HG03045 (cell line): ENCODE data around the gene UGT1A4.

ENCODE experiments used
- ATAC-seq: cut with Tn5 transposase; IDR thresholded peaks from one replicate; pipeline ENCODE4 v1.9.1; 2021; ENCODE audit warnings: mild to moderate bottlenecking, moderate library complexity; ENCODE audit not compliant: unreplicated experiment

Gene UGT1A4

DNA sequence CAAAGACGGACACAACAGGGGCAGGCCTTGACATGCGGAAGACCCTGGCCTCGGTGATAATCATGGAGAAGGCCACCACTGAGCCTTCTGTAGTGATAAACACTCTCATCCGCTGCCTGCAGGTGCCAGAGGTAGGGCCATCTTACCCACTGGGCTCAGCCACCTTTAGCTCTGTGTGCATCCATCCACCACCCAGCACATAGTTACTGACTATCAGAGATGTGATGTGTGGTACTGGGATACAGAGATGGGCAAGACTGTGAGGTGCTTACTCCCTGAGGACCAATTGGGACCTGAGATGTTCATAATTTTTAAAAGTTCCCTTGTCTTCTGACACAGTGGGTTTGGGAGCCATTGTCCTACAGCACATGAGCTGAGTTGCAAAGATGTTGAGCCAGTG, 61.2 kb downstream of the UGT1A4 start:
- no peak for ATAC-seq

DNA sequence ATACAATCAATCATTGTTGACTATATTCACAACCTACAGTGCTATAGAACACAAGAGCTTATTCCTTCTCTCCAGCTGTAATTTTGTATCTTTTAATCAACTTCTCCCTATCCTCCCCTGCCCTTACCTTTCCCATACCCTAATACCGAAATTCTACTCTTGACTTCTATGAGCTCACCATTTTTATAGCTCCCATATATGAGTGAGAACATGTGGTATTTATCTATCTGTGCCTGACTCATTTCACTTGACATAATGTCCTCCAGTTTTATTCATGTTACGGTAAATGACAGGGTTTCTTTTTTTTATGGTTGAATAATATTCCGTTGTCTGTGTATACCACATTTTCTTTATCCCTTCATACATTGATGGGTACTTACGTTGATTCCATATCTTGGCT, 62.2 kb downstream of the UGT1A4 start:
- no peak for ATAC-seq

DNA sequence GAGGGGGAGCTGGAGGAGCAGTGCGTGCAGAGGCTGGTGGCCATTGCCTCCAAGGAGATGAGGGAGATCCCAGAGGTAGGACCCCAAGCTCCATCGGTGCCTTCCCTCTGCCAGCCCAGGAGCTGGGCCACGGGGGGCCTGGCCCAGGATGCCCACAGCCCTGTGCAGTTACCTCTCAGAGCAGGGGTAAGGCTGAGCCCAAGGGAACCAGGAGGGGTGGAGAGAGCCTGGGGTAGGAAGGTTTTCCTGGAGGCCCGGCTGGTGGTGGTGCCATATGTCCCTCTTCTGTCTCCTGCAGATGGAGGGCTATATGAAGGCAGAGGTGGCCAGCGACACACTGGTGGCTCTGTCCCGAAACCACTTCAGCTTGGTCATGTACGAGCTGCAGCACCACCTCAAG, 71.0 kb downstream of the UGT1A4 start:
- no peak for ATAC-seq

DNA sequence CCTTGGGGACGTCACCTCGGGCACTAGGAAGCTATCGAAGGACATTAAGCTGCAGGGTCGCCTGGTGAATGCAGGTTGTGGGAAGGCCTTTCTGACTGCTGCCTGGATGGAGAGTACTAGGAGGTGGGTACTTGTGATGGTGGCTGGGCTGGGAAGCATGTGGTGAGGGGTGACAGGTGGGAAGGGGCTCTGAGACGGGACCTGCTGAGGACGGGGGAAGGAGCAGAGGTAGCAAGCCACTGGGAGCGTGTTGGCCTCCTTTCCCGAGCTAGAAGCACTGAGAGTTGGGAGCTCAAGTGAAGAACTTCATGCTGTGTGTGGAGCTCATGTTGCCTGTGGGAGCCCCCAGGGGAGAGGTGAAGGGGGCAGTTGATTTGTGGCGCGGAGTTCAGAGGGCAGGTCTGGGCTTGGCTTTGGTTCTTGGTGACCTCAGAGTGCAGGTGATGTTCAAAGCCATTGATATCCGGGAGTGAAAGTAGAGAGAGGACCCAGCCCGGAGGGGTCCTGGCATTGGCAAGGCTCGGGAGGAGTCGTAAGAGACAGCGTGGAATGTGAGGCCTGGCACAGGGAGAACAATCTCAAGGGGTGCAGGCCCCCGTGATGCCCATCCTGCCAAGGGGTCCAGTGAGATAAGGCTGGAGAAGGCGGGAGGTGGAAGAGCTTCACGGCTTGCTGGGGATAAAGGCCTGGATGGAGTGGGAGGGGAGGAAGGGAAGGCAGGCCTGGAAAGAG, 72.8 kb downstream of the UGT1A4 start:
- ATAC-seq, result no peak

DNA sequence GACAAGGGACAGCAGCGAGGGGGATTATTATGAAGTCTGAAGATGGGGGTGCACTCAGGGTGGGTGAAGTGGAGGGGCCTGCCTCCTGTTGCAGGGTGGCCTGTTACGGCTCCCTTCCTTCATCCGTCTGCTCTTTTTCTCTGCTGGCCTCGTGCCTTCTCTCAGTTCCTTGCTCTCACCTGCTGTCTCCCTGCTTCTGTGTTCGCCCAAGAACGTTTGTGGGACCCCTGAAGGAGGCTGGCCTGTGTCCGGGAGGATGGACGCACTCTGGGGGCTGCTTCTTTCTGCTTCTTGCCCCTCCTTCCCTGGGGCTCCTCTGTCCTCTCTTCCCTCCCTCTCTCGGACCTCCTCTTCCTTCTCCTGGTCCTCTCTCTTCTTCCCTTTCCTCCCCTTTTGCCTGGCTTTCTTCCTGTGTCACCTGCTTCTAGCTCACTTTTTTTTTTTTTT, 73.4 kb downstream of the UGT1A4 start:
- ATAC-seq, result no peak

DNA sequence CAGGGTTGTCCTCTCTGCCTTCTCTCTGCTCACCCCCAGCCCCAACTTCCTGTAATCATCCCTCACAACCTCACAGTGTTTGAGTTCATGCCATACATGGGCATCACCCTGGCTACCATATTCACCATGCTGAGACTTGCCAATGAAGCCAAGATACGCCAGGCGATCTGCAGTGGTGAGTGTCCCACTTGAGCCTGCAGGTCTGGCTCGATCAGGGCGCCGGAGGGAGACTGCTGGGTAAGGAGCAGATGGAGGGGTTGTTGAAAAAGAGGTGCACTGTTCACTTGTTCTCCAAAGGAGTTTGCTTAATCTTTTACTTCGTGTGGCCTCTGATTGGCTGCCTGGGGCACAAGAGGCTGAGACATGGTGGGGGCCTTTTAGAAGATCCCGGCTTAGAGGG, 74.2 kb downstream of the UGT1A4 start:
- ATAC-seq, result no peak

DNA sequence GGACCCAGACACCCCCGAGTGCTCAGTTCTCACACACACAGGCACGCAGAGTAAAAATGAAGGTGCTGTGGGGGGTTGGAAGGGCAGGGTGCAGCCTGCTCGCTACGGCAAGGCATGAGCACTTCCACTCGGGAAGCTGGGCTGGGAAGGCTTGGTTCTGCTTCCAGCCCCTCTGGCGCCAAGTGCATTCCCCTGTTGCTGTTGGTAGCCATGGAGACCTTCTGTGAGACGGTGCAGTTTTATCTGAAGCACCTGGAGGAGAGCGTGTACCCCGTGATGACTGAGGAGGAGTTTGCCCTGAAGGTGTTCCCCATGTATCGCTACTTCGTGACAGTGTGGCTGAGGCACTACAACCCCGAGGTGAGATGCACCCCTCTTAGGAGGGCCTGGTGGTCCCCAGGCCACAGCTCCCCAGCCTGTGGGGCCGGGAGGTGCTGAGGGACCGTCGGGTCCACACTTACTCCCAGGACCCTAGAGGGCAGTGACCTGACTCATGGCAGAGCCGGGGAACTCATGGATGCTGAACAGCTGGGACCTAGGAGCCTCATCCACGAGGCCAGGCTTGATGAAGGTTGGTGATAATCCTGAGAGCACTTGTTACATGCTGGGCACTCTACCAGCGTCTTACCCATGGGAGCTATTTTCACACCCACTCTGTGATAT, 75.1 kb downstream of the UGT1A4 start:
- ATAC-seq, result no peak

DNA sequence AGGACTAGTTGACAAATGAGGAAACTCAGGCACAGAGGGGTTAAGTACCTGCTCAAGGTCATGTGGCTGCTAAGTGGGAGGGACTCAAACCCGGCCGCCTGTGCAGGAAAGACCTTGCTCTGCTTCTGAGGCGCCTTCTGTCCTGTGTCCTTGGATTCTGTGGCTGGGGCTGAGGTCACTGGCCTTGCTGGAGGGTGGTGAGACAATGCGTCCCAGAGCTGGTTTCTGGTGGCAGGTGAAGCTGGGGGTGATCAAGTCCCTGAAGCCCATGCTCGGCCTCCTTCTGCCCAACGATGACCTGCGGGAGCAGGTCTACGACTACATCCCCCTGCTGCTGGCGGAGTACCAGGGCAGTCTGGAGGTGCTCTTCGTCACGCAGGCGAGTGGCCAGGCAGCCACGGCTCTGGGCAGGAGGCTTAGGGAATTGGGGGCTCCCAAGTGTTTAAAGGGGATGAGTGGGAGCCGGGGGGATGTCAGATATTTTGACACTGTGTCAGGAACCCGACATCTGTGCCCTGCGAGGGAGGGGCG, 75.7 kb downstream of the UGT1A4 start:
- ATAC-seq, result no peak

DNA sequence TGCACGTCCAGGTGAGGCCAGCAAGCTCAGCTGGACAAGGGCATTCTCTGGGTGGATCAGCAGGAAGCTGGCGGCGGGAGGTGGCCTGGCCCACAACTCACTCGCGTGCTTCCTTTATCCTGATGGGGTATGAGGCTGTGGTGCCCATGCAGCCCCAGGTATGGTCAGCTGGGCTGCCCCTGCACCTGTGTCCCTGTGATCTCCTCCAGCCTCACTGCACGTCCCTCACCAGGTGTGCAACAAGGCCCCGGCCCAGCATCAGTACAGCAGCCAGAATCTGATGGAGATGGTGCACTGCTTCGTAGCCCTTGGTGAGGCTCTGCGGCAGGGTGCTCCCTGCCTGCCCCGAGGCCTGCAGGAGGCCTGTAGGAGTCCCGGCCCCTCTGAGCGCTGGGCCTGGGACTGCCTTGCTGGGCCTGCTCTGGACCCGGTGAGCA, 77.2 kb downstream of the UGT1A4 start:
- no peak for ATAC-seq

DNA sequence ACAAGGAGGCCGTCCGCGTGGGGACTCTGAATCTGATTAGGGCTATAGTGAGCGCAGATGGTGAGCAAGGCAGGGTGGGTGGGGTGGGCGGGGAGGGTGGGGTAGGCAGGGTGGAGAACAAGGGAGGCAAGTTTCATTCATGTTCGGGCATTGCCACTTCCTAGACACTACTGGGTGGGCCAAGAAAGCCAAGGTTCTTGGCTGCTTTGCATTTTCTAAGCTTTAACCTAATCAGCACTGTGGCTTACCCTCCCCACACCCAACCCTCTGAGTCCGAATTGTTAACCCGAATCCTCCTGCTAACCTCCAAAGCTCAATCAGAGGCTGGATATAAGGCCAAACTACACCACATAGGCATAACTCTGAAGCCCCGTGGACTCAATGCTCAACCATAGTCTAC, 77.7 kb downstream of the UGT1A4 start:
- no peak for ATAC-seq

DNA sequence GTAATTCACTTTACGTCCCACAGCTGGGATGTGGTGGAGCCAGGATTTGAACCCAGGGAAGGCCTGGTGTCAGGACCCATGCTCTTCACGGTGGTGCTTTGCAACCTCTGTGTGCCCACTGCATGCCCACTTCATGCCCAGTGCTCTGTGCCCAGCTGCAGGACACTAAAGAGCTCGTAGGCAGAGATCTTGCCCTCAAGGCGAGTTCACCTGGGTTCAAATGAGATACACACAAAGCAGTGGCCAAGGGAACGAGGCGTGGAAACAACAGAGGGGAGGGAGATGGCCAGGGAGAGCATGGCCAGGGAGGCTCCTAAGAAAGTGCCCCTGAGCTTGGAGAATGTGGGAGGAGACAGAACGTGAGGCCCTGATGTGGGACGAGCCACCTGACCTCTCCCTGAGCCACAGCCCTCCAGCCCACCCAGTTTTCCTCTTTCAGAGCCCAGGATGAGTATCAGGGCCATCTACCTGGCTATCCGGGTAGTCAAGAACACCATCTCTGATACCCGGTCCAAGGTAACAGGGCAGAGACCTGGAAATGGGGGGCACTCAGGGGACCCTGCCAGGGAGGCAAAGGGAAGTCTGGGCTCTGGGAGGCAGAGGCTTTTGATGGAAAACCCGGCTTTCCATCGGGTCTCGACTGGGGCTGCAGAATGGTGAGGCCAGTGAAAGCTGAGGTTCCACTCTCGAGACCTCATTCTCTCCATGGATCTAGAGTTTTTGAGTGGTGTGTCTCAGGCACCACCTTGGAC, 80.0 kb downstream of the UGT1A4 start:
- ATAC-seq, result no peak

DNA sequence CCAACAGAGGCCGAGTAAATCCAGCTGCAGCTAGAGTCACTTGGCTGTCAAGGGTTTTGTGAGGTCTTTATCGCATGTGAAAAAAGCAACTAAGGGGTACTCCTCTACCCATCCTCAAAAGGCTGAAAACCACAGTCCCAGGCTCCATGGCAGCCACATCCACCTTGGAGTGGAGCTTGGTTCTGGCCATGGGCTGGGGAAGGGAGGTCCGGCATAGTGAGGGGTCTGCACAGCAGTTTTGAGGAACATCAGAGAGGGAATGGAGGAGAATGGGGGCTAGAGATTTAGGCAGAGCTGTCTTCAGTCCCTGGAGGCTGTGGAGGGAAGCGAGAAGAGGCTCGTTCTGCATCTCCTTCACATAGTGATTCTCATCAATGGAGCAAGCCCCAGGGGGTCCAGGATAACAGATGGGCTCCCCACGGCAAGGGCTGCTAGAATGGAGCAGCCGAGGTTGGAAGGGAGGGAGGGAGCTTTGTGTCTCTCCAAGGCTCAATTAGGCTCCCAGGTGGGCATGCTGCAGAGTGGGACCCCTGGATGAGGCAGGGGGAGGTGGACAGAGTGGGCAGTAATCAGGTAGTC, 80.6 kb downstream of the UGT1A4 start:
- no peak for ATAC-seq

DNA sequence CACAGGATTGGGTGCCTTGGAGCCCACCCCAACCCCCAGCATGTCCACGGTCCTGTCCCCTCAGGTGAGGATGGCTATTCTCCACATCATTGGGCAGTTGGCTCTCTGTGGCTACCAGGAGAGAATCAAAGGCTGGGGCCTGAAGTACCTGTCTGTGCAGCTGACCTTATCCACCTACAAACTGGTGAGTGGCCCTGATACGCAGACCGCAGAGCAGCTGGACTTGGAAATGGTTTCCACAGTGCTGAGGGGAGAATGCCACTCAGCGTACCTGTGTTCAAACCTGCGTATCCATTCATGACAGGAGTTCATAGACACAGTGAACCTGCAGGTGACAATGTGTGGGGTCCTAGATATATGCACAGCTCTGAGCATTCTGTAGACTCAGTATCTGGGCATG, 81.2 kb downstream of the UGT1A4 start:
- no peak for ATAC-seq

DNA sequence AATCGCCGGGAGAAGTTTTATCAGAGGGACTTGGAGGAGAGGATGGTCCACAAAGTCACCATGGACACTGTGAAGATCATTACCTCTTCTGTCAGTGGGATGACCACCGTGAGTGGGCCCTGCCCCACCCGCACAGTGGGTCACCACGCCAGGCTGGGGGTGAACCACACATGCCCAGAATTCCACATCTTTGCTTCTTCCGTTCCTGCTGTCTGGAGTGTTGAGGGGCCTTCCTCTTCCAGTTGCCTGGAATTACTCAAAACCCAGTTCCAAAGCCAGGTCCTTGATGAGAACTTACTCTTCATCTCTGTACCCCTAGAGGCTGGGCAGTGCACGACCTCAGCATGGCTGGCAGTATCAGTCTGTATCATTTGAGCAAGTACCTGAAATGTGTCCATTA, 81.7 kb downstream of the UGT1A4 start:
- ATAC-seq, result no peak

DNA sequence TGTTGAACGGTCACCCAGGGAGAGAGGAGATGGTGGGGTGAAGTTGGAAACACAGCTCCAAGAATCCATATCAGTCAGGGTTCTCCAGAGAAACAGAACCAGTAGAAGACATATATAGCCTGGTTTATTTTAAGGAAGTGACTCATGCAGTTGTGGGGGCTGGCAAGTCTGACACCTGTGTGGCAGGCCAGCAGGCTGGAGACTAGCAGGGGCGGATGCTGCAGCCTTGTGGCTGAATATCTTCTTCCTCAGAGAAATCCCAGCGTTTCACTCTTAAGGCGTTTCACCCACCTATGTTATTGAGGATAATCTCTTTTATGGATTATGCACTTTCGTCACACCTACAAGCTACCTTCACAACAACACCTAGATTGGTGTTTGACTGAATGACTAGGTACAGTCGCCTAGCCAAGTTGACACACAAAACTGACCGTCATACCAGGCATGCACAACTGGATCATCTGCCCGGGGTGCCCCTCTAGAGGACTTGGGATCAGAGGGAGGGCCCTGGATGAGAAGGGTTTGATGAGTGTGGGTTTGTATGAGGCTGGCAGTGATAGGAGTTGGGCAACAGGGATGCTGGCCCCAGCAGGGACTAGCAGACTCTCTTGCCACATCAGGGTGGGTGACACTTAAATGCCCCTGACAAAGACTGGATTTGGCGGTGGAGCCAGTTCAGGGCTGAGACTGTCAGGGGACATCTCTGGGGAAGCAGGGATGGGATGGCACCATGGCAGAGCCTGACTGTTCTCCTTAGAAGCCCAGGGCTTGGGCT, 83.0 kb downstream of the UGT1A4 start:
- no peak for ATAC-seq

DNA sequence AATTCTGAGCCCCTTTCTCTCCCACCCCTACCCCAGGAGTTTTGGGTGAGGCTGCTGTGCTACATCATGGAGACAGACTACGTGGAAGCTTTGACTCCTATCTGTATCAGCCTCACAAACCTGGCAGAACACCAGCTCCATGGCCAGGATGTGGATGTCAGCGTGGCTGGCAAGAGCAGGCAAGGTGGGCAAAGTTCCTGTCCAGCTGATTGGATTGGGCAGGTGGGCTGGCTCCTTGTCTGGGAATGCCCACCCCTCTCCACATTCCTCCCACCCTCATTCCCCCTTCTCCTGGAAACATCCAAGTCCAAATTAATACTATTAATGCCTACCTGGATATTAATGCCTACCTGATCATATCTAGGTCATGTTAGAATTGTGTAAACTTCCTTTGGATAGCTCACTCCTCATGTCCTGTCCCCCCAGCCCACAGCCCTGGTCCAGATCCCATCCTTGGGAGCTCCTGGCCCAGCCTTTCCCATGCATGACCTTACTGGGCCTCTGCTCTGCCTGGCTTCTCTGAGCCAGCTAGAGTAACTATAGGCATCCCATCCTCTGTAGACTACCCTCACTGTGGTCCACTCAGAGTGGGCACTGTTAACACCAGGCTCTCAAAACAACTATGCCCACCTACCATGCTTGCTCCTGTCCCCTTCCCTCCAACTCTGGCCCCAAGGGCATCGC, 83.7 kb downstream of the UGT1A4 start:
- ATAC-seq, result no peak

DNA sequence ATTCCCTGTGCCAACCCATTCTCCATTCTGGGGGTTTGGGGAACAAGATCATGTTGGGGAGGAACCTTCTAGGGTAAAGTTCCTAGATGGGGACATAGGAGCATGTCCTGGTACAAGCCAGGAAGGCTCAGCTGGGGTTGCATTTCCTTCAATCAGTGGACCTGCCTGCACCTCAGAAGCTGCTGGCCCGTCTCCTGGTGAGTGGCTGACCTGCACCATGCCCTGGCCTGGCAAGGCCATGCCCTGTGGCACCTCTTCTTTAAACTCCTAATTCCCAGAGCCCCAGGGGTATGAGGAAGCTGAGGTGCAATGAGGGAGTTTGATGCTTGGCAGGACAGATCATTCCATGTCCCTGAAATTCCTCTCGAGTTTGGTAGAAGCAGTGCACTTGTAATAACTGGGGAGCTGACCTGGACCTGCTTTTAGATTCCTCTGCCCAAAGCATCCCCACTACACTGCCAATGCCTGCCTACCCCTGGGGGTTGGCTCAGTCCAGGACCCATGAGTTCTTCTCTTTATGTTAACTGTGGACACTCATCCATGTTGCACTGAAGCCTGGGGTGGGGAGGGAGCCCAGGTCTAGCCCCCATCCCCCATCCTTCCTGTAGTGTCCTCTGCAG, 84.9 kb downstream of the UGT1A4 start:
- ATAC-seq, result no peak

DNA sequence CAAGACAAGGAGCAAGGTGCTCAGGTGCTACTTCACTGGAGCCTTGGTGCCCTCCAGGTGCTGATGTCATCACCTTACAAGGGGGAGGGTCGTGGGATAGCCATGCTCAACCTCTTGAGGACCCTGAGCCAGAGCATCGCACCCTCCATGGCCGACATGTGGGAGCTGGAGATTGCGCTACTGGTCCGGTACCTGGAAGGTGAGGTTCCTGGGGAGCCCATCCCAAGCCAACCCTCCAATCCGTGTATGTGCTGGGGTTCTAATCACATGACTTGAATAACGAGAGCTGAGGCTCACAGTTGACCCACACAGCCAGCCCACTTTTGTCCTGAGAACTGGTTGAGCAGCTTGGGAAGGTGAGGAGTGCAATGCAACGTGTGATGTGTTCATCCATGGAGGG, 85.5 kb downstream of the UGT1A4 start:
- no peak for ATAC-seq

DNA sequence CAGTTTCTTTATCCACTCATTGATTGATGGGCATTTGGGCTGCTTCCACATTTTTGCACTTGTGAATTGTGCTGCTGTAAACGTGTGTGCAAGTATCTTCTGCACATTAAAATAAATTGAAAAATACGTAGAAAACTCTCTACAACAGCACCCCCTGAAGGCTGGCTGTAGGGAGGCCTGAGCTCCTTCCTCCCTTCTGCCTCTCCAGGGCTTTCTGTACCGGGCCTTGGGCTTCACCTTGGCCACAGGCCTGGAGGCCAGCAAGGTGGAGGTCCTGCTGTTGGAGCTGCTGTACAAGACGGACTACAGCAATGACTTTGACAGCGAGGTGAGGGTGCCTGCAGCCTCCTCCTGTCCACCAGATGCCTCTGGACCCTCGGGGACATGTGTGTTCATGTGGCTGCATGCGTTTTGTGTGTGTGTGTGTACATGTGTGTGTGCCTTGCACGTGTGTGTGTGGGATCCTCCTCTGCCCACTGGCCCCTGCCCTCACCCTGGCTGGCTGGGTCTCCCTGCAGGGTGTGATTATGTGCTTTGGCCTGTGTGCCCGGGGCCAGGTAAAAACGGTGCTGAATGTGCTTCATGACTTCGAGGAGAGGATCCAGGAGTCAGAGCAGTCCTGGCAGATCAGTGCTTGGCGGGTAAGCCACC, 88.8 kb downstream of the UGT1A4 start:
- ATAC-seq, result no peak
